ENCODE measurements around the gene CXXC4. TPM values are rescaled to one million over a fixed set of nuclear protein-coding genes. Genes with fewer than 3 reads are reported as not detected.

The CXXC4 gene
- total and polyA plus RNA-seq, 2 of the 13 experiments (the other 11 are each of a cell fraction or from before 2014, with no cell fraction given) = not detected

DNA sequence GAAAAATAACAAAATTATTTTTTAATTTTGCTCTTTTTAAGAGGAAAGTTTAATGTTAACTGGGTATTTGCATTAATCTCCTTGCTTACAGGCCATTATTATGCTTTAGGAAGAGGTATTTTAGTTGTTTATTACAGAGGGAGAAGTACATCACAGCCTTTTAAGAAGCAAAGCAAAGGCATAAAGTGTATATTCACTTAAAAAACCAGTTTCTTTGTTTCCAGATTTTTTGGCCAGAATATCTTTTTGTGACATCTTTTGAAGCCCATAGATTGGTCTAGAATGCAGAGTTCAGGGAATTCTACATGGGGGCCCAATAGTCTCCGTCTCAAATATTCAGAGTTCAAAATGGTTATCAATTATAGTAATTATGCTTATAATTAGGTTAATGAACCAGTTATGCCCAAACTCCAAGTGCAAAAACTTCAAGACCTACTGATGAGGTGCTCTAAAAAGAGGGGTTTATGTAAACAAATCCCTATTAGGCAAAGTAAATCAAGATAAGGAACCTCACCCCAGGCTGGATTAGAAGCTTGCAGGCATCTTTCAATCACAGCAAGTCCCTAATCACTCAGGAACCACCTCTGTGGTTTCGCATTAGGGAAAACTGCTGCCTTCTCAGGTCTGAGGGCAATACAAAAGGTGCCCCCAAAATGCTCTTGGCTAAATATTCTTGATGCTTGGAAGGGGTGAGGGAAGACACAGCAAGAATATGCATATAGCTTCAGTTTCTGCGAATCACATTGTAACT, 1.4 kb downstream of the CXXC4 start:
- WGBS (ENCODE audit: low lambda C conversion rate) = 86% methylated on average over 3 of the region's 3 CpGs
- Histone ChIP-seq H3K79me2 (ENCODE audit: insufficient read depth, low read length) (no peaks in the 10 kb centered on the region), H3K4me3 (replicated peaks in 1 of 3; ENCODE audit: insufficient read depth in 1 of 3, low read depth in 2 of 3, low read length in 3 of 3) (no peak overlapping the region), H3K9ac (ENCODE audit: insufficient read depth, low read depth, low read length) (no peak overlapping the region), H4K20me1 (ENCODE audit: insufficient read depth, low read length) (no peaks in the 10 kb centered on the region), H3K4me2 (ENCODE audit: low read depth, low read length) (no peak overlapping the region), H3K27ac (ENCODE audit: extremely low read length, insufficient read depth, low read length) (no peak overlapping the region), H3K36me3 (replicated peaks in 1 of 2; ENCODE audit: control insufficient read depth in 1 of 2, insufficient read depth in 2 of 2, low read length in 2 of 2) (no peaks in the 10 kb centered on the region), H3K4me1 (ENCODE audit: insufficient read depth, low read length) (peaks cover 21% of the 10 kb centered on the region), H3K9me3 (ENCODE audit: low read length) (no peaks in the 10 kb centered on the region), H3K27me3 (ENCODE audit: control insufficient read depth in 1 of 2, insufficient read depth in 2 of 2, low read length in 2 of 2) (peaks cover 0 to 20% of the 10 kb centered on the region in 2 experiments; a peak in 1 of 5 replicates), H2AFZ (ENCODE audit: low read length) (no peak overlapping the region)
- intact Hi-C loops (cut with micrococcal nuclease; ENCODE audit: unreplicated experiment) (loop anchor here (10.0 kb wide), 1 partner anchor 108 kb away; no protein-coding TSS in a partner anchor), in situ Hi-C loops (cut with HindIII; ENCODE audit: extremely low pct_ligation_motif_present, low pct_unique_long_range_greater_than_20kb) (no loop called here)
- no peak for DNase-seq (ENCODE audit: low spot score)
- ChIA-PET POLR2A (no interaction called here), CTCF (ENCODE audit: low intra/inter-chr PET ratio, low total read pairs) (no interaction called here)
- no peak for FAIRE-seq
- no TSS peak for BruUV-seq (replicated peaks)
- ATAC-seq = no peak
- TF ChIP-seq KDM4B (CRISPR knock-in tag; IDR thresholded peaks at IDR 0.05) (no peak), HDAC2 (CRISPR knock-in tag; IDR thresholded peaks at IDR 0.05) (no peak), ZNF816 (CRISPR knock-in tag; IDR thresholded peaks at IDR 0.05; ENCODE audit: borderline replicate concordance) (no peak), ZNF430 (CRISPR knock-in tag; IDR thresholded peaks at IDR 0.05) (no peak), XRCC5 (optimal IDR thresholded peaks at IDR 0.05; ENCODE audit: low read length) (no peak), ZNF441 (CRISPR knock-in tag; IDR thresholded peaks at IDR 0.05; ENCODE audit: borderline replicate concordance) (no peak), POLR2A (IDR thresholded peaks at IDR 0.05; ENCODE audit: insufficient read depth in 1 of 2, low read depth in 2 of 2, low read length in 2 of 2) (no peak), AGO1 (IDR thresholded peaks at IDR 0.05; ENCODE audit: low read depth, low read length, poor library complexity, severe bottlenecking) (no peak), NFRKB (IDR thresholded peaks at IDR 0.05) (no peak), ZNF17 (CRISPR knock-in tag; IDR thresholded peaks at IDR 0.05) (no peak)
- TF ChIP-seq, protein P1, sequence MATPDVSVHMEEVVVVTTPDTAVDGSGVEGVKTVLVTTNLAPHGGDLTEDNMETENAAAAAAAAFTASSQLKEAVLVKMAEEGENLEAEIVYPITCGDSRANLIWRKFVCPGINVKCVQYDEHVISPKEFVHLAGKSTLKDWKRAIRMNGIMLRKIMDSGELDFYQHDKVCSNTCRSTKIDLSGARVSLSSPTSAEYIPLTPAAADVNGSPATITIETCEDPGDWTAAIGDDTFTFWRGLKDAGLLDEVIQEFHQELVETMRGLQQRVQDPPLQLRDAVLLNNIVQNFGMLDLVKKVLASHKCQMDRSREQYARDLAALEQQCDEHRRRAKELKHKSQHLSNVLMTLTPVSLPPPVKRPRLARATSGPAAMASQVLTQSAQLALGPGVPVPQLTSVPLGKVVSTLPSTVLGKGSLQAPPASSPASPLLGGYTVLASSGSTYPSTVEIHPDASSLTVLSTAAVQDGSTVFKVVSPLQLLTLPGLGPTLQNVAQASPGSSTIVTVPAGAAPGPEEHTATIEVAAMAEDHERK (CRISPR knock-in tag; IDR thresholded peaks at IDR 0.05; ENCODE audit: low read depth) = no peak
- TF ChIP-seq, protein P2, sequence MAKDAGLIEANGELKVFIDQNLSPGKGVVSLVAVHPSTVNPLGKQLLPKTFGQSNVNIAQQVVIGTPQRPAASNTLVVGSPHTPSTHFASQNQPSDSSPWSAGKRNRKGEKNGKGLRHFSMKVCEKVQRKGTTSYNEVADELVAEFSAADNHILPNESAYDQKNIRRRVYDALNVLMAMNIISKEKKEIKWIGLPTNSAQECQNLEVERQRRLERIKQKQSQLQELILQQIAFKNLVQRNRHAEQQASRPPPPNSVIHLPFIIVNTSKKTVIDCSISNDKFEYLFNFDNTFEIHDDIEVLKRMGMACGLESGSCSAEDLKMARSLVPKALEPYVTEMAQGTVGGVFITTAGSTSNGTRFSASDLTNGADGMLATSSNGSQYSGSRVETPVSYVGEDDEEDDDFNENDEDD (CRISPR knock-in tag; IDR thresholded peaks at IDR 0.05; ENCODE audit: borderline replicate concordance) = no peak
- TF ChIP-seq, protein P3, sequence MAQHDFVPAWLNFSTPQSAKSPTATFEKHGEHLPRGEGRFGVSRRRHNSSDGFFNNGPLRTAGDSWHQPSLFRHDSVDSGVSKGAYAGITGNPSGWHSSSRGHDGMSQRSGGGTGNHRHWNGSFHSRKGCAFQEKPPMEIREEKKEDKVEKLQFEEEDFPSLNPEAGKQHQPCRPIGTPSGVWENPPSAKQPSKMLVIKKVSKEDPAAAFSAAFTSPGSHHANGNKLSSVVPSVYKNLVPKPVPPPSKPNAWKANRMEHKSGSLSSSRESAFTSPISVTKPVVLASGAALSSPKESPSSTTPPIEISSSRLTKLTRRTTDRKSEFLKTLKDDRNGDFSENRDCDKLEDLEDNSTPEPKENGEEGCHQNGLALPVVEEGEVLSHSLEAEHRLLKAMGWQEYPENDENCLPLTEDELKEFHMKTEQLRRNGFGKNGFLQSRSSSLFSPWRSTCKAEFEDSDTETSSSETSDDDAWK (CRISPR knock-in tag; IDR thresholded peaks at IDR 0.05) = no peak
- TF ChIP-seq, protein P4, sequence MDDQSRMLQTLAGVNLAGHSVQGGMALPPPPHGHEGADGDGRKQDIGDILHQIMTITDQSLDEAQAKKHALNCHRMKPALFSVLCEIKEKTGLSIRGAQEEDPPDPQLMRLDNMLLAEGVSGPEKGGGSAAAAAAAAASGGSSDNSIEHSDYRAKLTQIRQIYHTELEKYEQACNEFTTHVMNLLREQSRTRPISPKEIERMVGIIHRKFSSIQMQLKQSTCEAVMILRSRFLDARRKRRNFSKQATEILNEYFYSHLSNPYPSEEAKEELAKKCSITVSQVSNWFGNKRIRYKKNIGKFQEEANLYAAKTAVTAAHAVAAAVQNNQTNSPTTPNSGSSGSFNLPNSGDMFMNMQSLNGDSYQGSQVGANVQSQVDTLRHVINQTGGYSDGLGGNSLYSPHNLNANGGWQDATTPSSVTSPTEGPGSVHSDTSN (CRISPR knock-in tag; IDR thresholded peaks at IDR 0.05; ENCODE audit: borderline replicate concordance) = no peak
- TF ChIP-seq, protein P5, sequence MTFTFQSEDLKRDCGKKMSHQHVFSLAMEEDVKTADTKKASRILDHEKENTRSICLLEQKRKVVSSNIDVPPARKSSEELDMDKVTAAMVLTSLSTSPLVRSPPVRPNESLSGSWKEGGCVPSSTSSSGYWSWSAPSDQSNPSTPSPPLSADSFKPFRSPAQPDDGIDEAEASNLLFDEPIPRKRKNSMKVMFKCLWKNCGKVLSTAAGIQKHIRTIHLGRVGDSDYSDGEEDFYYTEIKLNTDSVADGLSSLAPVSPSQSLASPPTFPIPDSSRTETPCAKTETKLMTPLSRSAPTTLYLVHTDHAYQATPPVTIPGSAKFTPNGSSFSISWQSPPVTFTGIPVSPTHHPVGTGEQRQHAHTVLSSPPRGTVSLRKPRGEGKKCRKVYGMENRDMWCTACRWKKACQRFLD (CRISPR knock-in tag; IDR thresholded peaks at IDR 0.05; ENCODE audit: borderline replicate concordance) = no peak
- TF ChIP-seq, protein P6, sequence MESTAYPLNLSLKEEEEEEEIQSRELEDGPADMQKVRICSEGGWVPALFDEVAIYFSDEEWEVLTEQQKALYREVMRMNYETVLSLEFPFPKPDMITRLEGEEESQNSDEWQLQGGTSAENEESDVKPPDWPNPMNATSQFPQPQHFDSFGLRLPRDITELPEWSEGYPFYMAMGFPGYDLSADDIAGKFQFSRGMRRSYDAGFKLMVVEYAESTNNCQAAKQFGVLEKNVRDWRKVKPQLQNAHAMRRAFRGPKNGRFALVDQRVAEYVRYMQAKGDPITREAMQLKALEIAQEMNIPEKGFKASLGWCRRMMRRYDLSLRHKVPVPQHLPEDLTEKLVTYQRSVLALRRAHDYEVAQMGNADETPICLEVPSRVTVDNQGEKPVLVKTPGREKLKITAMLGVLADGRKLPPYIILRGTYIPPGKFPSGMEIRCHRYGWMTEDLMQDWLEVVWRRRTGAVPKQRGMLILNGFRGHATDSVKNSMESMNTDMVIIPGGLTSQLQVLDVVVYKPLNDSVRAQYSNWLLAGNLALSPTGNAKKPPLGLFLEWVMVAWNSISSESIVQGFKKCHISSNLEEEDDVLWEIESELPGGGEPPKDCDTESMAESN (CRISPR knock-in tag; conservative IDR thresholded peaks at IDR 0.05) = no peak

Measured in HepG2 (cell line).